CD4-positive, CD25-positive, alpha-beta regulatory T cell (primary cell): ENCODE data around the gene PLEKHH2. TPM values are rescaled to one million over a fixed set of nuclear protein-coding genes. Genes with fewer than 3 reads are reported as not detected.
"Not testable (repeated sequence)": the region's sequence is repeated elsewhere in the genome, so short reads cannot be mapped to it uniquely, and the experiment has no call there.

ENCODE experiments used
- ATAC-seq, 2 donors: fragments of 150-1000 bp; cut with Tn5 transposase; one replicate each; pipeline ENCODE4 v1.10.0; 2021; ENCODE audit warnings: low read depth in 2 of 2, moderate number of reproducible peaks in 2 of 2, moderate library complexity in 1 of 2
- DNase-seq, 3 donors: peaks; one replicate each; pipeline versions ENCODE4 v3.0.0 to v3.0.0-alpha.2; 2012 to 2022; ENCODE audit warnings: mixed read lengths in 1 of 3
- H3K27ac ChIP-seq: one replicate; pipeline ENCODE4 v1.7.0; 2013; ENCODE audit warnings: mild to moderate bottlenecking, low read length; ENCODE audit not compliant: insufficient read depth, poor library complexity, severe bottlenecking
- H3K27me3 ChIP-seq: one replicate; pipeline ENCODE4 v1.7.0; 2013; ENCODE audit warnings: low read length; ENCODE audit not compliant: control insufficient read depth, insufficient read depth
- H3K36me3 ChIP-seq: one replicate; pipeline ENCODE4 v1.7.0; 2013; ENCODE audit warnings: mild to moderate bottlenecking, low read length, moderate library complexity; ENCODE audit not compliant: control insufficient read depth, insufficient read depth
- H3K4me1 ChIP-seq: 2 replicates; pipeline ENCODE4 v1.7.0; 2013; ENCODE audit warnings: mild to moderate bottlenecking, low read length; ENCODE audit not compliant: insufficient read depth, control insufficient read depth, poor library complexity, severe bottlenecking
- H3K4me3 ChIP-seq: one replicate; pipeline ENCODE4 v1.7.0; 2013; ENCODE audit warnings: low read depth, mild to moderate bottlenecking, low read length, moderate library complexity
- H3K9me3 ChIP-seq, 2 experiments: 1 replicate in 1 of 2; 2 replicates in 1 of 2; pipeline ENCODE4 v1.7.0; 2013; ENCODE audit warnings: low read length in 2 of 2, mild to moderate bottlenecking in 1 of 2, moderate library complexity in 1 of 2; ENCODE audit not compliant: control insufficient read depth in 2 of 2
- H3K27ac Mint-ChIP-seq, 3 donors: one replicate each; pipeline ENCODE4 v1.8.0; 2020 to 2022; ENCODE audit warnings: mild to moderate bottlenecking in 3 of 3, mixed read lengths in 3 of 3, moderate library complexity in 2 of 3
- H3K27me3 Mint-ChIP-seq: one replicate; pipeline ENCODE4 v1.8.0; 2022; ENCODE audit warnings: mild to moderate bottlenecking, mixed read lengths
- H3K36me3 Mint-ChIP-seq: one replicate; pipeline ENCODE4 v1.8.0; 2020; ENCODE audit warnings: mixed read lengths
- H3K4me1 Mint-ChIP-seq, 4 donors: one replicate each; pipeline ENCODE4 v1.8.0; 2020 to 2022; ENCODE audit warnings: mixed read lengths in 4 of 4, mild to moderate bottlenecking in 1 of 4
- H3K4me3 Mint-ChIP-seq, 4 donors: one replicate each; pipeline ENCODE4 v1.8.0; 2020 to 2022; ENCODE audit warnings: mild to moderate bottlenecking in 4 of 4, mixed read lengths in 4 of 4, moderate library complexity in 3 of 4
- H3K9me3 Mint-ChIP-seq, 7 donors: one replicate each; pipeline ENCODE4 v1.8.0; 2020 to 2022; ENCODE audit warnings: mixed read lengths in 7 of 7, mild to moderate bottlenecking in 3 of 7, moderate library complexity in 2 of 7
- polyA plus RNA-seq, 4 donors: library from polyadenylated mRNA; unstranded; fragments of 300-500 nt; fragmentation: Illumina TruSeq; gene quantifications; one replicate each; pipeline ENCODE4 v1.2.3, GENCODE V29; 2021
- total RNA-seq: library from RNA; stranded (reverse); gene quantifications from one replicate; pipeline ENCODE4 v1.2.3, GENCODE V29; 2022

PLEKHH2 gene
- total and polyA plus RNA-seq, 5 donors from 2014 or later, result 0.18 to 1.2 (median 0.20) TPM; not detected in 2

DNA sequence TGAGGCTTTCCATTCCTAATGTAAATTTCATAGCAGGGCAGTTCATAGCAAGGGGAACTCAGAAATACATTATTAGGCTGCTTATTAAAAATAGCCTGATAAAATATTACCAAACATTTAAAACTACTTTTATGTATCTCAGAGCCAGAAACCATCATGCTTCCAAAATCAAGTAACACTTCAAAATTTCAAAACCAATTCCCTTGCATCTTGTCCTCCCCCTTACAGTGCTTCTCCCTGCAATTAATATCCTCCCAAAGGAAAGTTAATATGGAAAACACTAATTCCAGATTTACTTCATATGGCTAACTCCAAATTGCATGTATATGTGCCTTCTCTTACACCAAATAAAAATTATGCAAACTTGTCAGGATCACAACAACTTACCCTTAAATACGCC lies 6.6 kb downstream of the PLEKHH2 start:
- H3K27me3 ChIP-seq, result peaks cover 33% of the 10 kb centered on the region
- Mint-ChIP-seq H3K27ac (no peak overlapping the region), H3K27me3 (peaks cover 38% of the 10 kb centered on the region), H3K4me1 (no peaks in the 10 kb centered on the region), H3K9me3 (peaks cover 0 to 14% (median 4%) of the 10 kb centered on the region in 7 donors), H3K4me3 (no peak overlapping the region), H3K36me3 (no peaks in the 10 kb centered on the region)
- H3K9me3 ChIP-seq, result peaks cover 9 to 14% of the 10 kb centered on the region in 2 experiments
- no peak overlapping the region for H3K27ac ChIP-seq
- ATAC-seq (no peak), DNase-seq (no peak)
- no peaks in the 10 kb centered on the region for H3K4me1 ChIP-seq
- H3K36me3 ChIP-seq, result no peaks in the 10 kb centered on the region
- no peak overlapping the region for H3K4me3 ChIP-seq

DNA sequence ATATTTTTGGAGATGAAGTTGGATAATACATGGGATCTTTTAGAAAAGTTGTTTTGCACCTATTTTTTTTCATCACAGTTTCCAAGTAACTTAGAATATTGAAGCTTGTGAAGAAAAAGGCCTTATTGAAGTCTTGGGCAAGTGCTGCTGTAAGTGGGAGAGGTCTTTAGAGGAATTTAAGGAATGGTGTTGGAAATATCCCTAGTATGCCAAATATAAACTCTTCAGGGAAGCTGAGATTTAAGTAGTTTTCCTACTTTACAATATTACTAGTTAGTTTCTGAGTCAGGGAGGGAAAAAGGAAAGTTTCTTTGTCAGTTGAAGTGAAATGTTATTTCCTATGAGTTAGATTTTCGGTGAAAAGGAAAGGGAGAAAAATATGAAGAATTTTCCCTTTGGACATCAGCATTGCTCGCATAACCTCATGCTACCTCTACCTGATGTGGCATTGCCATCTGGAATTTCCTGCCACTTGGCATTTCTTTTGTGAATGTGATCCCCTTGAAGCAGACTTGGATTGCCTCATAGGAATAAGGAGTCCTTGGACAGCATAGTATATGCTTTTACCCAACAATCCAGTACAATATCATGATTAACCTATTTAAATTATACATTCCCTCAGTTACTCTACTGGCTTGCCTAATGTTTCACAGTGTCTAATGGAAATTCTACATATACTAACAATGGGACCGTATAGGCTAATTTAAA lies 12.1 kb downstream of the PLEKHH2 start:
- H3K27ac ChIP-seq, result no peak overlapping the region
- Mint-ChIP-seq H3K27ac (no peak overlapping the region), H3K4me3 (no peak overlapping the region), H3K4me1 (peaks cover 0 to 4% (median 0%) of the 10 kb centered on the region in 4 donors), H3K9me3 (peaks cover 0 to 2% (median 0%) of the 10 kb centered on the region in 7 donors), H3K36me3 (no peaks in the 10 kb centered on the region), H3K27me3 (peaks cover 36% of the 10 kb centered on the region)
- peaks cover 27% of the 10 kb centered on the region for H3K27me3 ChIP-seq
- ATAC-seq (no peak), DNase-seq (no peak)
- H3K36me3 ChIP-seq, result no peaks in the 10 kb centered on the region
- no peak overlapping the region for H3K4me3 ChIP-seq
- H3K4me1 ChIP-seq, result no peaks in the 10 kb centered on the region
- no peaks in the 10 kb centered on the region for H3K9me3 ChIP-seq

DNA sequence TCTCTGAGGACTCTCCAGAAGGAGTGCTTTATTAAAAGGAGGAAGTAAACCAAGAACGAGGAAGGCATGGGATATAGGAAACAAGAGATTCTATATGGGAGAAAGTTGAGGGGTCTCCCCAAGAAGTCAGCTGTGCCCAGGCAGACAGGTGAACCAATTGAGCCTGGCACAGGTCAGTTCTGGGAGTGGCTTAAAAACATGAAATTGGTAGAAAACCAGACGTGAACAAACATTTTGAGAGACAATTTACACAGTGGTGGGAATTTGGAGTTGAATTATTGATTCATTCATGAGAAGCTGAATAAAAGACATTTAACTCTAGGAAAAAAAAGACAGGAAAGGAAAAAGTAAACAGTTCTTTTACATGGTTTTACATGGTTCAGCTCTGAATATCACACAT lies 16.4 kb downstream of the PLEKHH2 start:
- no peaks in the 10 kb centered on the region for H3K4me1 ChIP-seq
- H3K4me3 ChIP-seq, result no peak overlapping the region
- peaks cover 7% of the 10 kb centered on the region for H3K27me3 ChIP-seq

DNA sequence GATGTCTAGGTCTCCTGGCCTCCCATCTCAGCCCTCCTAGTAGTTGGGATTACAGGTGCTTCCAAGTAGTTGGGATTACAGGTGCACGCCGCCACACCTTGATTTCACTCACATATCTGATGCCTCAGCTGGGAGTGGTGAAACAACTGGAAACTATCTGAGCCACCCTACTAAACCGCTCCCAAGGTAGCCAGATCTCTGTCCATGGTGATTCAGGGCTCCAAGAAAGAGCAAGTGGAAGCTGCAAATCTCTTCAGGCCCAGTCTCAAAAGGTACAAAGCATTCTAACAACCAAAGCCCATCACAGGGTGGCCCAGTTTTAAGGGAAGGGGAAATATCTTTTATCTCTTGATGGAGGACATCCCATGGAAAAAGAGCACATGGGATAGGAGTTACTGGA lies 20.2 kb downstream of the PLEKHH2 start:
- Histone ChIP-seq H3K4me1 (no peaks in the 10 kb centered on the region), H3K27ac (no peak overlapping the region), H3K36me3 (no peaks in the 10 kb centered on the region), H3K4me3 (no peak overlapping the region), H3K27me3 (peaks cover 5% of the 10 kb centered on the region), H3K9me3 (no peaks in the 10 kb centered on the region)
- ATAC-seq, result no peak
- Mint-ChIP-seq H3K36me3 (no peaks in the 10 kb centered on the region), H3K4me1 (peaks cover 0 to 4% (median 0%) of the 10 kb centered on the region in 4 donors), H3K9me3 (peaks cover 0 to 4% (median 1%) of the 10 kb centered on the region in 7 donors), H3K4me3 (no peak overlapping the region), H3K27me3 (peaks cover 21% of the 10 kb centered on the region), H3K27ac (no peak overlapping the region)
- no peak for DNase-seq

More for the DNA sequence above, 16.4 kb downstream of the PLEKHH2 start:
- H3K36me3 ChIP-seq, result no peaks in the 10 kb centered on the region
- no peak for ATAC-seq
- no peak overlapping the region for H3K4me3 Mint-ChIP-seq
- no peaks in the 10 kb centered on the region for H3K36me3 Mint-ChIP-seq
- H3K4me1 Mint-ChIP-seq, result peaks cover 0 to 4% (median 0%) of the 10 kb centered on the region in 4 donors
- H3K27ac ChIP-seq, result no peak overlapping the region
- H3K9me3 ChIP-seq, result no peaks in the 10 kb centered on the region
- no peak for DNase-seq
- peaks cover 40% of the 10 kb centered on the region for H3K27me3 Mint-ChIP-seq
- no peak overlapping the region for H3K27ac Mint-ChIP-seq
- peaks cover 0 to 2% (median 0%) of the 10 kb centered on the region in 7 donors for H3K9me3 Mint-ChIP-seq

DNA sequence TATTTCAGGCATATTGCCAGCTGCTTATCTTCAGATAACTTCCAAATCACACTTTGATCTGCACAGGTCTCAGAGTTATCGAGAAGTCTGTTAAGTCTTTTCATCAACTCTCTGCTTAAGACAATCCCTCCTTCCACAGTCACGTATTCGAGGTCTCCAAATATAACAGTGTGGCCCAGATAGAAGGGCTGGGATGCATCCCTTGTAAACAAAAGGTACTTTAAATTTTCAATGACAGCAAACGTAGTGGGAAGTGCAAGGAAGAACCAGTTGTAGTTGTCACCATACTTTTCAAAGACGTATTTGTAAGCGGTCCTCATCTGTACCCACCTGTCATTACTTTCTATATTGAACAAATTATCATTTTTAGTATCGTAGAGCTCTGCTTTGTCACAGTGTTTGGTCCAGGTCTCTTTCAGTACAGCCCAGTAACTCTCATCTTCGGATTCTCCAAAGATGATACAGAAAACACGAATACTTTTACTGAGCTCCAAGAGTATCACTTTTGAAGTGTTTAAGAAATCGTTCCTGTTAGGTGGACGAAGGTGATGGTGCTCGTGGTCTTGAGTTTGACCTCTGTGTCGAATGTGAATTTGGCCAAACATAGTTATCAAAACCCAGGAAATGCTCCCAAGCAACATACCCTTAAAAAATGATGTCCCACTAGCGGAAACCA lies 38.7 kb downstream of the PLEKHH2 start:
- no peak for ATAC-seq

DNA sequence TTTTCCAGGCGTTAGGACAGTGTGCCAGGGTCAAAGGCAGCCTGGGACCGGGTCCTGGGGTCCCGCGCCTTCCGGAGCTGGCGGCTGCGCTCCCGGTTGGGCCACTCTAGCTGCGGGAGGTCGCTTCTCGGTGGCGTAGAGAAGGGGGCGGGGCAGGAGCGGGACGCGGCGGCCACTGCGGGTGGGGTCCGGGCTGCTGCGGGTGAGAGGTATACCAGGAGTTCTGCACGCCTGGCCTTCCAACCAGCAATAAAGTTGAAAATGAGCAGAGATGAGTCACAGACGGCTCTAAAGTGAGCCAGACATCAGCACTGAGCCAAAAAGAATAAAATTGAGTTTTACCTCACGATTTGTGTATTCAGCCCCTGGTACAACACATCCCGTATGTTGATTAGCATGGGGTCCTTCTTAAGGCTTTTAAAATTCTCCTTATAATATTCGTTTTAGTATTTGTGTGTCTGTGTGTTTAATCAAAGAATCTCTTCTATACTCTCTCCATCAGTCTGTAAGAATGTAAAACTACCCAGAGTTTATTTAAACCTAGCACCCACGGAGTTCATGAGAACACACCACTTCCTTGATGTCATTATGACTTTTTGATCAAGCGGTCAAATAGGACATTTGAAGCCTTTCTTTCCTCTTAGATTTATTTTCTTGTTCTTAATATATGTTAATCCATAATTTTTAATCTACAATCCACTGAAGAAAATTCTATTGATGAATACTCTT lies 39.4 kb downstream of the PLEKHH2 start, which contains the start of gene C1GALT1C1L:
Gene C1GALT1C1L (minus strand): TSS at position 108 of the 729 bp plus-strand sequence. CDS start 107 bp downstream, at position 1.
- Histone ChIP-seq H3K27ac (no peak within 1 kb of the TSS), H3K4me1 (no peaks in the 10 kb centered on the region), H3K27me3 (peaks cover 14% of the 10 kb centered on the region), H3K36me3 (no peaks in the 10 kb centered on the region), H3K9me3 (peaks cover 0 to 4% of the 10 kb centered on the region in 2 experiments), H3K4me3 (no peak within 1 kb of the TSS)
- H3K27ac Mint-ChIP-seq, result no peak within 1 kb of the TSS
- no peaks in the 10 kb centered on the region for H3K36me3 Mint-ChIP-seq
- DNase-seq (no peak), ATAC-seq (no peak)
- peaks cover 0 to 4% (median 1%) of the 10 kb centered on the region in 4 donors for H3K4me1 Mint-ChIP-seq
- peaks cover 0 to 16% (median 2%) of the 10 kb centered on the region in 7 donors for H3K9me3 Mint-ChIP-seq
- H3K27me3 Mint-ChIP-seq, result peaks cover 9% of the 10 kb centered on the region
- H3K4me3 Mint-ChIP-seq, result peak within 1 kb of the TSS in 3 of 4 donors; percentile 7 to 49 (median 33)

More for the DNA sequence above, 38.7 kb downstream of the PLEKHH2 start:
- H3K36me3 Mint-ChIP-seq, result no peaks in the 10 kb centered on the region
- H3K9me3 ChIP-seq, result peaks cover 0 to 7% of the 10 kb centered on the region in 2 experiments
- H3K36me3 ChIP-seq, result no peaks in the 10 kb centered on the region
- peaks cover 9% of the 10 kb centered on the region for H3K27me3 Mint-ChIP-seq
- H3K27ac ChIP-seq, result no peak overlapping the region
- peaks cover 0 to 4% (median 1%) of the 10 kb centered on the region in 4 donors for H3K4me1 Mint-ChIP-seq
- no peak overlapping the region for H3K27ac Mint-ChIP-seq
- peaks cover 14% of the 10 kb centered on the region for H3K27me3 ChIP-seq
- no peak for DNase-seq
- peaks cover 0 to 16% (median 2%) of the 10 kb centered on the region in 7 donors for H3K9me3 Mint-ChIP-seq
- no peak overlapping the region for H3K4me3 ChIP-seq
- H3K4me1 ChIP-seq, result no peaks in the 10 kb centered on the region
- H3K4me3 Mint-ChIP-seq, result peak overlapping the region in 2 of 4 donors; percentile 7 to 33

DNA sequence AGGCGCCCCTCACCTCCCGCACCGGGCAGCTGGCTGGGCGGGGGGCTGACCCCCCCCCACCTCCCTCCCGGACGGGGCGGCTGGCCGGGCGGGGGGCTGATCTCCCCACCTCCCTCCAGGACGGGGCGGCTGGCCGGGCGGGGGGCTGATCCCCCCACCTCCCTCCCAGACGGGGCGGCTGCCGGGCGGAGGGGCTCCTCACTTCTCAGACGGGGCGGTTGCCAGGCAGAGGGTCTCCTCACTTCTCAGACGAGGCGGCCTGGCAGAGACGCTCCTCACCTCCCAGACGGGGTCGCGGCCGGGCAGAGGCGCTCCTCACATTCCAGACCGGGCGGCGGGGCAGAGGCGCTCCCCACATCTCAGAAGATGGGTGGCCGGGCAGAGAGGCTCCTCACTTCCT lies 40.7 kb downstream of the PLEKHH2 start:
- not testable (repeated sequence) for DNase-seq, H3K9me3 ChIP-seq, ATAC-seq, H3K36me3 ChIP-seq, H3K9me3 Mint-ChIP-seq, H3K4me3 Mint-ChIP-seq, H3K27me3 Mint-ChIP-seq, H3K36me3 Mint-ChIP-seq, H3K27ac Mint-ChIP-seq, H3K4me3 ChIP-seq, H3K4me1 Mint-ChIP-seq, H3K4me1 ChIP-seq, H3K27ac ChIP-seq
- peaks cover 14% of the 10 kb centered on the region for H3K27me3 ChIP-seq
